HG02938 (cell line): Measurements from ENCODE around the gene AGK.
A peak's percentile ranks its signal among the peaks of the same experiment; 100 is the strongest.
"Not testable (repeated sequence)": the region's sequence is repeated elsewhere in the genome, so short reads cannot be mapped to it uniquely, and the experiment has no call there.

ENCODE experiments used
- ATAC-seq: cut with Tn5 transposase; IDR thresholded peaks from one replicate; pipeline ENCODE4 v1.9.1; 2021; ENCODE audit warnings: mild to moderate bottlenecking, moderate library complexity; ENCODE audit not compliant: unreplicated experiment

Gene AGK

DNA sequence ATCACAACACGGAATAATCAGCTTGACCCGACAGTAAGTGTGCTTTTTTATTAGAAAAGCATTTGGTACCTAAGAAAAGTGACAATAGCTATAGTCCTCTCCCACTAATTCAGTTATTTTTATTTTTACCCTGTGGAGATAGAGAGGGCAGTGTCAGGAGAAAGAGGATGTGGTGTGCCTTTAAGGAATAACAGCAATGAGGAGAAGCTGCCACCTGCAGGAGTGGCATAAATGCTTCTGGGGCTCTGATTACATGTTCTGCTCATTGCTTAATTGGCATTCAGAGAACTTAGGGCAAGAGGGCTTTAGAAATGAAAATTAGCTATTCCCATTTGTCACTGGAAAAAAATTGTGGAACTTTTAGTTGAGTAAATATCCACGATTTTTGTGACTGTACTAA is 90.7 kb downstream of the AGK start:
- ATAC-seq, result no peak

- ATAC-seq, result no peak
Measured at GRCh38 chr7:141645188-141645587, 94.0 kb downstream of the AGK start.

DNA sequence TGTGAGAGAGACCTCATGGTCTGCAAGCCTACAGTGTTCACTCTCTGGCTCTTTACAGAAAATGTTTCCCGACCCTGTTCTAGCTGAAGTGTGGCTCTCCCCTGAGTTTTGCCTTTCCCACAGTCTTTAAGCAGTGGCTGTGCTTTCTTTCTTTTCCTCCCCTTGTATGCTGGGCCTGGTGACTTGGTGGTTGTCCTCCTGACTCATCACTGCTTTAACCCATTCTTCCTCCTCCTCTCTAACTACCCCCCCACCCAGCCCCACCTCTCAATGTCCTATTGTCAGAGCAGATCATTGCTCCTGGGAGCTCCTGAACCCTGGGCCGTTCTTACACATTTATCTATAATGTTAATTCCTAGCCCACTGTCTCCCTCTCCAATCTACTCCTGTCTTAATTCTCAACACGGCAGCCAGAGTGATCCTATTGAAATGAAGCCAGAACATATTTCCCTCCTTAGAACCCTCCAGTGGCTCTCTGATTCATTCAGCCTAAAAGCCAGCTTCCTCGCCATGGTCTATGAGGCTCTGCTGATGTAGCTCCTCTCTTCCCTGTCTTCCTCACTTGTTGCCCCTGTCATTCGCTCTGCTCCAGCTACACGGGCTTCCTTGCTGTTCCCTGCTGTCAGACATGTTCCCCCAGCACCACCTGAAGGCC is 95.7 kb downstream of the AGK start:
- ATAC-seq, result no peak

- not testable (repeated sequence) for ATAC-seq
Measured at GRCh38 chr7:141647701-141648100, 96.5 kb downstream of the AGK start.

- ATAC-seq, result no peak
Measured at GRCh38 chr7:141648276-141649114, 97.3 kb downstream of the AGK start.

GRCh38 chr7:141649137-141649864 is 98.1 kb downstream of the AGK start:
- peak; percentile 54 for ATAC-seq

DNA sequence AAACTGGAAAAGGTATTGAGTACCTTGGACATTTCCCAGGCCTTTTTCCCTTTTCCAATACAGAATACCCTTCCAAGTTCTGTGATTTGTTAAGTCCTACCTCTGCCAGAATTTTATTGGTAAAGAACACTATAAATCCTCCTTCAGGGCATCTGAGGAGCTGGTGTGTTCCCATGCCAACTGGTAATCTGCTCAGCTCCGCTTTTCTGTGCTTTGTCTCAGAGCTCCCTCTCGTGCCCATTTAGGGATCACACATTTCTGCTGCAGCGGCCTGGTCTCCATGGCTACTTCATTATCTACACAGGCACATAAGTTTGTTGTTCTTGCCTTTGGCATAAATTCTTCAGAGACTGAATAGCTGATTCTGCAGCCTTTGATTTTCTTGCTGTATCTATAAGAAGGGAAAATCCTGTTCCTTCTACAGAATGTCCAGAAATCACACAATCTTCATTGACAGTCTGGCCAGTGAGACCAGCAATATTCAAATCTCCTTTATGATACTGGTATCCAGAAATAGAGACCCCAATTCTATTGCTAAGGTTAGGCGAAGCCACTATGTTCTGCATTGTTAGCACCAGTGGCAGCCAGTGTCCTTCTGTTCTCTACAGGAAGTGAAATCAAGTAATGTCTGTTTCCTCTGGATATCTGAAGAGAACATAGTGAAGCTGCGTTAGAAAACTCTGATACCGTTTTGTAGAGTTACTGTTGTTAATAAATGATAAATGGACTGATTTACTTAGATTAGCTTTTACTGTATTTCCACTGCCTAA is 98.8 kb downstream of the AGK start:
- ATAC-seq, result peak; percentile 79

- no peak for ATAC-seq
Measured at GRCh38 chr7:141651417-141651816, 100.2 kb downstream of the AGK start.

- ATAC-seq, result no peak
Measured at GRCh38 chr7:141652691-141653090, 101.5 kb downstream of the AGK start.

GRCh38 chr7:141654551-141654950 is 103.3 kb downstream of the AGK start:
- peak; percentile 81 for ATAC-seq

DNA sequence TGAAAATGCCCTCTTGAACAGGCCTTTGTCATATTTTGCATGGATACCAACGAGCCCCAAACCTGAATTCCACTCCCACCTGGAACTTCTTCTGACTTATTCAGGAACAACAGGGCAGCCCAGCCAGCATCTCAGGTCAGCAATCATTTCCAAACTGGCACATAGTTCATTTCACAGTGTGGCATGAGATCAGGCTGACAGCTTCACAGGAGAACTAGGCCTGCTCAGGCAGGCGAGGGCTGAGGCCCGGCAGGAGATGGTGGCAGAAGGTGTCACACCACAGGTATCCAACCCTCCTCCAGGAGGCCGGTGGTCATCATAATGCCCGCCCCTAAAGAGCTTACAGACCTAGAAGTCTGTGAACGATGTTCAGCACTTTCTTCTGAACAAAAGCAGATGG is 108.3 kb downstream of the AGK start:
- ATAC-seq, result no peak

- no peak for ATAC-seq
Measured at GRCh38 chr7:141660259-141660658, 109.0 kb downstream of the AGK start.

- ATAC-seq, result no peak
Measured at GRCh38 chr7:141663081-141663849, 112.1 kb downstream of the AGK start.

- no peak for ATAC-seq
Measured at GRCh38 chr7:141664450-141664849, 113.2 kb downstream of the AGK start.

GRCh38 chr7:141665208-141666035 is 114.2 kb downstream of the AGK start:
- no peak for ATAC-seq

- no peak for ATAC-seq
Measured at GRCh38 chr7:141666071-141666470, 114.9 kb downstream of the AGK start.

DNA sequence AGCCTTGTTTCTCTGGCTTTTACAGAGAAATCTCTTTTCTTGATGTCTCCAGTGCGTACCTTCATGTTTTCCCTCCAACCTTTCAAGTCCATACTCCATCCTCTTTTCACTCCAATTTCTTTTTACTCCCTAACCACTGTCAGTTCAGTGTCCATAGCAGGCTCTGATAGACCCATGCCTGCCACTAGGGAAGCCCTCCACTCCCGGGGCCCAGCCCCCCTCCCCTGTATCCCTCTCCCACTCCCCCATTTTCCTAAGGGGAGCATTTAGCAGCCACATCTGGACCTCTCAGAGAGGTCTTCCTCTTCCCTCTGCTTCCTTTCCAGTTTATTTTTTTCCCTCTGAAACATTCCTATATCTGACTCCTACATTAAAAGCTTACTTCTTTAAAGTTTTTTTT is 117.6 kb downstream of the AGK start:
- ATAC-seq, result no peak

DNA sequence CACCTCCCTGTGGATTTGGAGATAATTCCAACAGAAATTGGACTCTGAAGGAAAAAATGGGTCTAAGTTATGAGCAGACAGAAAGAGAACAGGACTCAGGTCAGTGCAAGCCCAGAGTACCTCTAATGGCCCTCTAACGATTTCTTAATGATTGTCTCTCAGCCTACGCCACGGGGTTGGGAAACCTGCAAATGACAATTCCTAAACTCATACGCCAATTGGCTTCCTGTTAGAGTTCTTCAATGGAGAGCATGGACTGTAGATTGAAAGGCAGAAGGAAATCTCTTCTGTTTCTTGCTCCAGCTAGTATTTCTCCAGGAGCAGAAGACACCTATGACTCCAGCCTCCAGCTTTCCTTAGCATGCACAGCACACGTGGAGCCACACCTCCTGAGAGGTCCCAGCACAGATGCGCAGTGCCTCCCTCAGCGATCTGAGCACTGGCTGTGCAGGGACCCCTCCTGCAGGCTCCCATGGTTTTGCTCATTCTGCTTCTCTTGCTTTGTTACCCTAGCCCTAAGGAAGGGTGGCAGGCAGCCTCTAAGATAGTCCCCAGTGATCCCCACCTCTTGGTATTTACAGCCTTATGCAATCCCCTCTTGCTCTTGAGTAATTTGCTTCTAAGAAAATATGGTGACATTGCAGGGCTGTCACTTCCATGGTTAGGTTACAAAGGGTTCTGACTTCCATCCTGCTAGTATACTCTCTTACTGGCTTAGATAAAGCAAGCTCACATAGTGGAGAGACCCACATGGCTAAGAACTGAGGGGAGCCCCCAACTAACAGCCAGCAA is 120.7 kb downstream of the AGK start:
- ATAC-seq, result no peak

GRCh38 chr7:141673346-141673745 is 122.1 kb downstream of the AGK start:
- ATAC-seq, result no peak
